Astrocyte (in vitro differentiated cells and primary cell): ENCODE measurements around the gene KCNB1. TPM values are rescaled to one million over a fixed set of nuclear protein-coding genes. Genes with fewer than 3 reads are reported as not detected.

Source experiments
- DNase-seq: peaks from one replicate; pipeline ENCODE4 v3.0.0-alpha.2; 2010; ENCODE audit warnings: low read depth
- FAIRE-seq: peaks from 2 replicates; lab custom pipeline; 2011; peaks lifted over from hg19 to GRCh38; lab: Jason Lieb, UNC
- H2AFZ ChIP-seq: 2 replicates; pipeline ENCODE4 v1.6.0; 2012; ENCODE audit warnings: low read depth, low read length, inconsistent platforms
- H3K27ac ChIP-seq: 2 replicates; pipeline ENCODE4 v1.5.1; 2011; ENCODE audit warnings: low read depth, low read length, inconsistent platforms
- H3K27me3 ChIP-seq: 2 replicates; pipeline ENCODE4 v1.6.0; 2011; ENCODE audit warnings: low read length, inconsistent platforms; ENCODE audit not compliant: insufficient read depth
- H3K36me3 ChIP-seq: 2 replicates; pipeline ENCODE4 v1.5.1; 2011; ENCODE audit warnings: low read length, inconsistent platforms; ENCODE audit not compliant: insufficient read depth
- H3K4me1 ChIP-seq: 2 replicates; pipeline ENCODE4 v1.5.1; 2011; ENCODE audit warnings: low read length, inconsistent platforms; ENCODE audit not compliant: insufficient read depth
- H3K4me2 ChIP-seq: 2 replicates; pipeline ENCODE4 v1.6.0; 2012; ENCODE audit warnings: low read length, inconsistent platforms
- H3K4me3 ChIP-seq: 2 replicates; pipeline ENCODE4 v1.5.1; 2011; ENCODE audit warnings: low read depth, mild to moderate bottlenecking, low read length, inconsistent platforms; ENCODE audit not compliant: insufficient read depth
- H3K79me2 ChIP-seq: 2 replicates; pipeline ENCODE4 v1.6.0; 2012; ENCODE audit warnings: mild to moderate bottlenecking, low read length, inconsistent platforms; ENCODE audit not compliant: insufficient read depth
- H3K9ac ChIP-seq: 2 replicates; pipeline ENCODE4 v1.6.0; 2012; ENCODE audit warnings: mild to moderate bottlenecking, low read length, inconsistent platforms
- H3K9me3 ChIP-seq: 2 replicates; pipeline ENCODE4 v1.5.1; 2012; ENCODE audit warnings: low read depth, mild to moderate bottlenecking, low read length, inconsistent platforms; ENCODE audit not compliant: insufficient read depth
- H4K20me1 ChIP-seq: 2 replicates; pipeline ENCODE4 v1.6.0; 2012; ENCODE audit warnings: low read length, inconsistent platforms; ENCODE audit not compliant: insufficient read depth
- H3K27ac Mint-ChIP-seq: one replicate; pipeline ENCODE4 v1.8.0; 2021; ENCODE audit warnings: mild to moderate bottlenecking, mixed read lengths; ENCODE audit not compliant: unreplicated experiment
- H3K27me3 Mint-ChIP-seq: one replicate; pipeline ENCODE4 v1.8.0; 2021; ENCODE audit warnings: low read depth, mixed read lengths; ENCODE audit not compliant: unreplicated experiment
- H3K36me3 Mint-ChIP-seq: one replicate; pipeline ENCODE4 v1.8.0; 2021; ENCODE audit warnings: low read depth, mixed read lengths; ENCODE audit not compliant: unreplicated experiment
- H3K4me1 Mint-ChIP-seq: one replicate; pipeline ENCODE4 v1.8.0; 2021; ENCODE audit warnings: low read depth, mixed read lengths; ENCODE audit not compliant: unreplicated experiment
- H3K4me3 Mint-ChIP-seq: one replicate; pipeline ENCODE4 v1.8.0; 2021; ENCODE audit warnings: mild to moderate bottlenecking, moderate library complexity, mixed read lengths; ENCODE audit not compliant: unreplicated experiment
- H3K9me3 Mint-ChIP-seq: one replicate; pipeline ENCODE4 v1.8.0; 2021; ENCODE audit warnings: mild to moderate bottlenecking, mixed read lengths; ENCODE audit not compliant: unreplicated experiment
- EZH2 ChIP-seq: IDR thresholded peaks from 2 replicates; pipeline ENCODE4 v1.6.1; 2012; ENCODE audit warnings: mild to moderate bottlenecking, low read length, inconsistent platforms; ENCODE audit not compliant: insufficient read depth
- total RNA-seq: library from RNA; stranded (reverse); gene quantifications from 2 replicates; pipeline ENCODE4 v1.2.1, GENCODE V29; 2021
- TF ChIP-seq, protein P1 (sequence below): IDR thresholded peaks from 2 replicates; pipeline ENCODE4 v1.5.1; 2011; ENCODE audit warnings: low read depth, mild to moderate bottlenecking, inconsistent platforms, low read length, moderate library complexity; ENCODE audit not compliant: insufficient read depth

KCNB1 gene
- total RNA-seq, 1 donor from 2014 or later = 0.48 TPM

DNA sequence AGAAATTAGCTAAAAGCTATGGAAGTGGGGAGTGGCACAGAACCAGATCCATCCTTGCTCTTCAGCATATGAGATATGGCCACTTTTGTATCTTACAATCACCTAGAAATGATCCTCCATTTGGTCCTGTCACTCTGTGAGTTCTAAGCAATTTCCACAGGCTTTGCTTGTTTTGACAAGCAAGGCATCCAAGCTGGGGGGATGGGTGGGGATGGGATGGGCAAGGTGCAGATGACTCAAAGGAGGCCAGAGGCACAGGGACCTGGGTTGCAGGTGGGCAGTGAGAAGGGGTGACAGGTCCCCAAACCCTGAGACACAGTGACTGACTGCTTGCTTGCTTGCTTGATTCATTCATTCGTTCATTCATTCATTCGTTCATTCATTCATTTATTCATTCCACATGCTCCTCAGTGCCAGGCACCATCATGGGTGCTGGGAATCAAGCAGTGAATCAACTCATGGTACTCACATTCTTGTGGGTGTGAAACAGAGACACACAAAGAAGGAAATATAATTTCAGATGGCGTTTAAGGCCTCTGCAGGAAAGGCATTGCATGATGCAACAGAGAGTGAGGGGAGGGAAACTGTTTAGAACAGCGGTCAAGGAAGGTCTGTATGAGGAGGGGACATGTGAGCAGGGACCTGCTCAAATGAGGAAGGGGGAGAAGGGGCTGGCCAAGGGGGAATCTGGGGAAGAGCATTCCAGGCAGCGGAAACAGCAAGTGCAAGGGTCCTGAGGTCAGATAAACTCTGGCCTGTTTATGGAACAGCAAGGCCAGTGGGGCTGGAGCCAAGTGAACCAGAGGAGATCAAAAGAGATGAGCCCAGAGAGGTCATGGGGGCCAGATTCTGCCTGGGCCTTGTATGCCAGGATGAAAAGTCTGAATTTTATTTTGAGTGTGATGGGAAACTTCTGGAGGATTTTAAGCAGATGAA lies 3.4 kb downstream of the KCNB1 start:
- TF ChIP-seq EZH2 = no peak
- TF ChIP-seq, protein P1, sequence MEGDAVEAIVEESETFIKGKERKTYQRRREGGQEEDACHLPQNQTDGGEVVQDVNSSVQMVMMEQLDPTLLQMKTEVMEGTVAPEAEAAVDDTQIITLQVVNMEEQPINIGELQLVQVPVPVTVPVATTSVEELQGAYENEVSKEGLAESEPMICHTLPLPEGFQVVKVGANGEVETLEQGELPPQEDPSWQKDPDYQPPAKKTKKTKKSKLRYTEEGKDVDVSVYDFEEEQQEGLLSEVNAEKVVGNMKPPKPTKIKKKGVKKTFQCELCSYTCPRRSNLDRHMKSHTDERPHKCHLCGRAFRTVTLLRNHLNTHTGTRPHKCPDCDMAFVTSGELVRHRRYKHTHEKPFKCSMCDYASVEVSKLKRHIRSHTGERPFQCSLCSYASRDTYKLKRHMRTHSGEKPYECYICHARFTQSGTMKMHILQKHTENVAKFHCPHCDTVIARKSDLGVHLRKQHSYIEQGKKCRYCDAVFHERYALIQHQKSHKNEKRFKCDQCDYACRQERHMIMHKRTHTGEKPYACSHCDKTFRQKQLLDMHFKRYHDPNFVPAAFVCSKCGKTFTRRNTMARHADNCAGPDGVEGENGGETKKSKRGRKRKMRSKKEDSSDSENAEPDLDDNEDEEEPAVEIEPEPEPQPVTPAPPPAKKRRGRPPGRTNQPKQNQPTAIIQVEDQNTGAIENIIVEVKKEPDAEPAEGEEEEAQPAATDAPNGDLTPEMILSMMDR = no peak
- H3K9me3 Mint-ChIP-seq = no peaks in the 10 kb centered on the region
- no peaks in the 10 kb centered on the region for H3K79me2 ChIP-seq
- no peak overlapping the region for H3K27ac ChIP-seq
- H3K27me3 ChIP-seq = peaks cover 30% of the 10 kb centered on the region
- H3K4me3 Mint-ChIP-seq = no peak overlapping the region
- H3K9me3 ChIP-seq = no peaks in the 10 kb centered on the region
- H3K27me3 Mint-ChIP-seq = peaks cover 45% of the 10 kb centered on the region
- no peaks in the 10 kb centered on the region for H3K36me3 ChIP-seq
- FAIRE-seq (no peak), DNase-seq (no peak)
- no peaks in the 10 kb centered on the region for H4K20me1 ChIP-seq
- H3K4me1 Mint-ChIP-seq = peaks cover 6% of the 10 kb centered on the region
- H3K4me3 ChIP-seq = no peak overlapping the region
- no peak overlapping the region for H2AFZ ChIP-seq
- H3K36me3 Mint-ChIP-seq = no peaks in the 10 kb centered on the region
- H3K4me2 ChIP-seq = no peak overlapping the region
- H3K4me1 ChIP-seq = peaks cover 3% of the 10 kb centered on the region
- no peak overlapping the region for H3K27ac Mint-ChIP-seq
- H3K9ac ChIP-seq = no peak overlapping the region

DNA sequence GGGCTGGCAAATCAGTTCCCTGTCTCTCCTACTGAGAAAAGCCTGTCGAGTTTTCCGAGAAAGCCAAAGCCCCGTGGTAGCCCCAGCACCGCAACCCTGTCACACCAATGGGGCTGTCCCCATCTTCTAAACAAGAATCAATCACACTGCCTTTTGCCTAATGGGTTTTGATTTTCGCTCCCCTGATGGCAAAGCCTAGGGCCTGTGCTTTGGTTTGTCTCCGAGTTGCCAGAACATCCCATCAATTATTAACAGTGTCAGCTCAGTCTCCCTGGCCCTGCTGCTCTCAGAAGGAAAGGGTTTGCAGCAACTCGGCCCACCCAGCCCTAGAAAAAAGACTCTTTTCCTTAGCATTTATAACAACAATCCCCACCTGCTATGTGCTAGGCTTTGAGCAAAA lies 4.2 kb downstream of the KCNB1 start:
- Mint-ChIP-seq H3K4me3 (no peak overlapping the region), H3K27ac (no peak overlapping the region)

More for the DNA sequence above, 4.2 kb downstream of the KCNB1 start:
- Histone ChIP-seq H3K9ac (no peak overlapping the region), H2AFZ (no peak overlapping the region), H3K9me3 (no peaks in the 10 kb centered on the region), H3K27me3 (peaks cover 30% of the 10 kb centered on the region), H3K4me3 (no peak overlapping the region), H3K27ac (no peak overlapping the region), H3K36me3 (no peaks in the 10 kb centered on the region), H3K4me1 (no peaks in the 10 kb centered on the region), H3K4me2 (no peak overlapping the region), H3K79me2 (no peaks in the 10 kb centered on the region), H4K20me1 (no peaks in the 10 kb centered on the region)
- Mint-ChIP-seq H3K27me3 (peaks cover 49% of the 10 kb centered on the region), H3K36me3 (no peaks in the 10 kb centered on the region), H3K4me1 (peaks cover 6% of the 10 kb centered on the region), H3K9me3 (no peaks in the 10 kb centered on the region)
- FAIRE-seq (no peak), DNase-seq (no peak)
- TF ChIP-seq EZH2 = no peak
- TF ChIP-seq, protein P1 = no peak
